Measurements from ENCODE around the gene VAV3. TPM values are rescaled to one million over a fixed set of nuclear protein-coding genes. Genes with fewer than 3 reads are reported as not detected.
"Not testable (repeated sequence)": the region's sequence is repeated elsewhere in the genome, so short reads cannot be mapped to it uniquely, and the experiment has no call there.

VAV3 gene
- total and polyA plus RNA-seq, 10 of the 15 experiments (the other 5 are each of a cell fraction or from before 2014, with no cell fraction given), result 0.84 to 5.5 (median 3.4) TPM

DNA sequence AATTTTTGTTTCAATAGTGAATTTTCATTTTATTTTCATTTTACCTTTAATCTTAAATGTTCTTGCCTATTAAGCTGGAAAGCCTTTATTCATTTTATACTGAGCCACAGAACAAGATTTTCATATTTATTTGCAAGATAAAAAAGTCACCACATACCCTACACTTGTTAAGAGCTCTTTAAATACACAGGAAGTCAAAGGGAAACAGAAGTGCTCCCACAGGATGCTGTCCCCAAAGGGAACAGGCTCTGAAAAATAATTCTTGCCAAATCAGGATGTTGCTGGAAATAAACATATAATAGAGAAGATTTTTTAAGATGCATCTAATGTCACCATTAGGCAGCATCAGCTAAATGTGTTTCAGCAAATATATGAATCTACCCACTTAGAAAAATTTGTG lies 113.6 kb downstream of the VAV3 start:
- in situ Hi-C loops (cut with MboI), result no loop called here
- RAD21 ChIA-PET (ENCODE audit: unreplicated experiment), result no interaction called here
- FAIRE-seq, result no peak

DNA sequence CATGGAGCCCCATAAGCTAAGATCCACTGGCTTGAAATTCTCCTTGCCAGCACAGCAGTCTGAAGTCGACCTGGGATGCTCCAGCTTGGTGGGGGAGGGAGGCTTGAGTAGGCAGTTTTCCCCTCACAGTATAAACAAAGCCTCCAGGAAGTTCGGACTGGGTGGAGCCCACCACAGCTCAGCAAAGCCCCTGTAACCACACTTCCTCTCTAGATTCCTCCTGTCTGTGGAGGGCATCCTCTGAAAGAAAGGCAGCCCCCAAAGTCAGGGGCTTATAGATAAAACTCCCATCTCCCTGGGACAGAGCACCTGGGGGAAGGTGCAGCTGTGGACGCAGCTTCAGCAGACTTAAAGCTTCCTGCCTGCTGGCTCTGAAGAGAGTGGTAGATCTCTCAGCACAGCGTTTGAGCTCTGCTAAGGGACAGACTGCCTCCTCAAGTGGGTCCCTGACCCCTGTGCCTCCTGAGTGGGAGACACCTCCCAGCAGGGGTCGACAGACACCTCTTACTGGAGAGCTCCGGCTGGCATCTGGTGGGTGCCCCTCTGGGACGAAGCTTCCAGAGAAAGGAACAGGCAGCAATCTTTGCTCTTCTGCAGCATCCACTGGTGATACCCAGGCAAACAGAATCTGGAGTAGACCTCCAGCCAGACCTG lies 120.3 kb downstream of the VAV3 start:
- in situ Hi-C loops (cut with MboI); ATAC-seq; H3K36me3 ChIP-seq (ENCODE audit: control insufficient read depth in 2 of 2, insufficient read depth in 2 of 2, low read length in 1 of 2); DNase-seq (ENCODE audit: low read depth, low spot score); H3K79me2 ChIP-seq (ENCODE audit: control insufficient read depth, insufficient read depth, low read length); POLR2A ChIA-PET; FAIRE-seq; H3K27ac ChIP-seq (ENCODE audit: control insufficient read depth, insufficient read depth); H3K9me3 ChIP-seq (replicated peaks; ENCODE audit: control insufficient read depth, insufficient read depth, low read length); H2AFZ ChIP-seq (ENCODE audit: control insufficient read depth, low read depth, low read length); BruUV-seq (replicated peaks); H3K27me3 ChIP-seq (replicated peaks in 1 of 2; ENCODE audit: control insufficient read depth in 2 of 2, insufficient read depth in 2 of 2, low read length in 1 of 2); RAD21 ChIA-PET (ENCODE audit: unreplicated experiment); H3K4me3 ChIP-seq; H4K20me1 ChIP-seq (ENCODE audit: control insufficient read depth, insufficient read depth); H3K9ac ChIP-seq (ENCODE audit: control insufficient read depth, insufficient read depth, low read length): not testable (repeated sequence)
- peak overlapping the region; percentile 67 for H3K4me2 ChIP-seq (ENCODE audit: control insufficient read depth, insufficient read depth)
- CTCF ChIA-PET, result interaction anchor here (1.2 kb wide), 1 partner anchor 29 kb away, joined by 3 read pairs; no protein-coding TSS in a partner anchor
- 33% methylated on average over 7 of the region's 7 CpGs for WGBS (ENCODE audit: insufficient coverage, insufficient replicate concordance, low lambda C conversion rate, missing lambda C conversion rate)
- peaks cover 14% of the 10 kb centered on the region for H3K4me1 ChIP-seq (ENCODE audit: control insufficient read depth, insufficient read depth, low read length)
- SMC1A ChIA-PET (ENCODE audit: uncharacterized antibody, unreplicated experiment), result interaction anchor here (1.0 kb wide), 1 partner anchor 95 kb away, joined by 5 read pairs; no protein-coding TSS in a partner anchor
- intact Hi-C loops (cut with micrococcal nuclease; ENCODE audit: unreplicated experiment), result loop anchor here (10.0 kb wide), 1 partner anchor 550 kb away; no protein-coding TSS in a partner anchor

More for the DNA sequence above, 113.6 kb downstream of the VAV3 start:
- POLR2A ChIA-PET, result interaction anchor here (0.7 kb wide), 2 partner anchors 7 to 404 kb away, joined by 4 to 5 read pairs; no protein-coding TSS in a partner anchor
- H3K9me3 ChIP-seq (replicated peaks; ENCODE audit: control insufficient read depth, insufficient read depth, low read length), result no peaks in the 10 kb centered on the region
- H3K9ac ChIP-seq (ENCODE audit: control insufficient read depth, insufficient read depth, low read length), result no peak overlapping the region
- no peak for DNase-seq (ENCODE audit: low read depth, low spot score)
- H3K36me3 ChIP-seq (ENCODE audit: control insufficient read depth in 2 of 2, insufficient read depth in 2 of 2, low read length in 1 of 2), result no peaks in the 10 kb centered on the region
- no peak overlapping the region for H3K4me3 ChIP-seq
- no peaks in the 10 kb centered on the region for H3K27me3 ChIP-seq (replicated peaks in 1 of 2; ENCODE audit: control insufficient read depth in 2 of 2, insufficient read depth in 2 of 2, low read length in 1 of 2)
- no TSS peak for BruUV-seq (replicated peaks)
- H3K79me2 ChIP-seq (ENCODE audit: control insufficient read depth, insufficient read depth, low read length), result no peaks in the 10 kb centered on the region
- no peak overlapping the region for H2AFZ ChIP-seq (ENCODE audit: control insufficient read depth, low read depth, low read length)
- no peaks in the 10 kb centered on the region for H4K20me1 ChIP-seq (ENCODE audit: control insufficient read depth, insufficient read depth)
- ATAC-seq, result no peak
- H3K4me1 ChIP-seq (ENCODE audit: control insufficient read depth, insufficient read depth, low read length), result no peaks in the 10 kb centered on the region
- no peak overlapping the region for H3K27ac ChIP-seq (ENCODE audit: control insufficient read depth, insufficient read depth)
- CTCF ChIA-PET, result no interaction called here
- H3K4me2 ChIP-seq (ENCODE audit: control insufficient read depth, insufficient read depth), result no peak overlapping the region
- TF ChIP-seq NR2C1 (IDR thresholded peaks at IDR 0.05), result no peak
- TF ChIP-seq BRCA1 (IDR thresholded peaks at IDR 0.05; ENCODE audit: low read depth, low read length), result no peak
- TF ChIP-seq, protein P1, sequence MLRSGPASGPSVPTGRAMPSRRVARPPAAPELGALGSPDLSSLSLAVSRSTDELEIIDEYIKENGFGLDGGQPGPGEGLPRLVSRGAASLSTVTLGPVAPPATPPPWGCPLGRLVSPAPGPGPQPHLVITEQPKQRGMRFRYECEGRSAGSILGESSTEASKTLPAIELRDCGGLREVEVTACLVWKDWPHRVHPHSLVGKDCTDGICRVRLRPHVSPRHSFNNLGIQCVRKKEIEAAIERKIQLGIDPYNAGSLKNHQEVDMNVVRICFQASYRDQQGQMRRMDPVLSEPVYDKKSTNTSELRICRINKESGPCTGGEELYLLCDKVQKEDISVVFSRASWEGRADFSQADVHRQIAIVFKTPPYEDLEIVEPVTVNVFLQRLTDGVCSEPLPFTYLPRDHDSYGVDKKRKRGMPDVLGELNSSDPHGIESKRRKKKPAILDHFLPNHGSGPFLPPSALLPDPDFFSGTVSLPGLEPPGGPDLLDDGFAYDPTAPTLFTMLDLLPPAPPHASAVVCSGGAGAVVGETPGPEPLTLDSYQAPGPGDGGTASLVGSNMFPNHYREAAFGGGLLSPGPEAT (IDR thresholded peaks at IDR 0.05; ENCODE audit: low read depth), result no peak
- no peak for TF ChIP-seq CBFB (IDR thresholded peaks at IDR 0.05; ENCODE audit: low read depth)
- TF ChIP-seq KAT2A (conservative IDR thresholded peaks at IDR 0.05; ENCODE audit: control insufficient read depth, low read depth, low read length), result no peak
- TF ChIP-seq DPF2 (IDR thresholded peaks at IDR 0.05), result no peak
- no peak for TF ChIP-seq JUND (IDR thresholded peaks at IDR 0.05; ENCODE audit: low read depth, low read length)
- no peak for TF ChIP-seq YY1 (IDR thresholded peaks at IDR 0.05; ENCODE audit: low read depth, low read length)
- TF ChIP-seq PML (IDR thresholded peaks at IDR 0.05; ENCODE audit: low read length), result no peak
- TF ChIP-seq RELA (IDR thresholded peaks at IDR 0.05; ENCODE audit: borderline replicate concordance, partially characterized antibody), result no peak
- intact Hi-C loops (cut with micrococcal nuclease; ENCODE audit: unreplicated experiment), result no loop called here
- SMC1A ChIA-PET (ENCODE audit: uncharacterized antibody, unreplicated experiment), result interaction anchor here (0.9 to 1.5 kb wide), 2 partner anchors 11 to 57 kb away, joined by 3 to 4 read pairs; no protein-coding TSS in a partner anchor

All from GM12878 (cell line).